Stimulated activated CD4-positive, alpha-beta T cell treated with anti-CD3 and anti-CD28 coated beads, TNF-alpha, amount 100 ng/mL, for 48 hours (primary cell): ENCODE measurements around the gene DCST2.

Experiments used
- DNase-seq, 3 donors: peaks; one replicate each; pipeline ENCODE4 v3.0.0-alpha.2; 2020; ENCODE audit warnings: low read depth in 3 of 3

Gene DCST2

DNA sequence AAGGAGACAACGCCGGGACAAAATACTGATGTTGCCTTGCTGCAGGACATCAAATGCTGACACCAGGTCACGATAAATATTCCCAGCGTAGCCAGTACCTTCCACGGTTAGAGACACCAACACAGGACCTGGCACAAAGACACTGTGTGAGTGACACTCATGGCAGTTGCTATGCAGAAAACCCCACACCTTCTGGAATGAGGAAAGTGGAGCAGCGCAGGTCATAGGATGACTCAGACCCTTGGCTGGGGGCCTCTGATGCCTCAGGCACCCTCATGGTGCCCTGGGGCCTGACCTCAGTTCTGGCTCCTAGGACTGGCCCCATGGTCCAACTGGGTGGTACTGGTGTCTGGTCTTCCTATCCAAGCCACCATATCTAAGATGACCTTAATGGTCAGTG is 7.0 kb downstream of the DCST2 start:
- DNase-seq: no peak

DNA sequence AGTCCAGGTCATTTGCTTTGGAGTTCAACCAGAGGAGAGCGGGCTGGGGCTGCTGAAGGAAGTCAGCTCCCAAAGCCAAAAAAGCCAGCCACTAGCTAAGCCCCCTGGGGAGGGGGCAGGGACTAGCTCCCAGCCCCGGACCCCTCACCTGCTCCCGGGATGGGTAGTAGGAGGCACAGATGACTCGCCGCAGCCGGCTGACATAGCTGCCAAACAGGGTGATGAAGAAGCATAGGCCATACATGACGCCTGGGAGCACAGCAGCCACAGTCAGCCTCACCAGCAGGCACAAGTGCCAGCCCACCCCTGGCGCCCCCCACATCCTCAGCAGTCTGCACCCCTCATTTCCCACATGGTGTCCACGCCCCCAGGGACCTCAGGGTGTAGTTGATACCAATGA is 7.4 kb downstream of the DCST2 start:
- no peak for DNase-seq

DNA sequence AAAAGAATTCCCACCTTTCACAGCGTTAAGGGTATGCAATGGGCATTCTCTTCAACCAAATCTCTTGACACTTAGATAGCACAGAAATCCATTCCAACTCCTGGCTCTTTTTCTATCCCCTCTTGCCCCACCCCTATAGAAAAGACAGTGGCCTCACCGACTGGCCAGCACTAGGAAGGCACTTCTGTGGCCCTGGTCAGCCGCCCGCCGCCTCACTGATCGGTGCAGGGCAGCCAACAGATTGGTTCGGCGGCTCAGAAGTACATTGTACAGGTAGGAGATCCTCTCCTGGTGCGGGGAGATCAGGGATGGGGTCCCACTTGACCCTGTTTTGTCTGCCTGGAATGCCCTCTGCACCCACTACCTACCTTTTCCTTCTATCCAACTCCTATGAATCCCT is 9.3 kb downstream of the DCST2 start:
- no peak for DNase-seq

- DNase-seq: no peak
Measured at GRCh38 chr1:155023627-155024026, 10.0 kb downstream of the DCST2 start.

DNA sequence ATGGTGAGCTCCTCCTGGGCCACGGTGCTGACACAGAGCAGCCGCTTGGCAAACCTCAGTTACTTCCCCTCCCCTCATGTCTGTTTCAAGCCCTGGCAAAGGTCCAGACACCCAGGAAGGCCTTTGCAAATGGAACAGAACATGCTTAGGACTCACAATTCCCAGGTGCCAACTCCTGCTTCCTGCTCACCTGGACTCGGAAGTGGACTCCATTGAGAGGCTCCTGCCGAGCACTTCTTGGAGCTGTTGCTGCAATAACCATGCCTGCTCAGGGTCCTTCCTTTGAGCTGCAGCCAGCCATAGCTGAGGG is 10.7 kb downstream of the DCST2 start:
- DNase-seq: no peak

DNA sequence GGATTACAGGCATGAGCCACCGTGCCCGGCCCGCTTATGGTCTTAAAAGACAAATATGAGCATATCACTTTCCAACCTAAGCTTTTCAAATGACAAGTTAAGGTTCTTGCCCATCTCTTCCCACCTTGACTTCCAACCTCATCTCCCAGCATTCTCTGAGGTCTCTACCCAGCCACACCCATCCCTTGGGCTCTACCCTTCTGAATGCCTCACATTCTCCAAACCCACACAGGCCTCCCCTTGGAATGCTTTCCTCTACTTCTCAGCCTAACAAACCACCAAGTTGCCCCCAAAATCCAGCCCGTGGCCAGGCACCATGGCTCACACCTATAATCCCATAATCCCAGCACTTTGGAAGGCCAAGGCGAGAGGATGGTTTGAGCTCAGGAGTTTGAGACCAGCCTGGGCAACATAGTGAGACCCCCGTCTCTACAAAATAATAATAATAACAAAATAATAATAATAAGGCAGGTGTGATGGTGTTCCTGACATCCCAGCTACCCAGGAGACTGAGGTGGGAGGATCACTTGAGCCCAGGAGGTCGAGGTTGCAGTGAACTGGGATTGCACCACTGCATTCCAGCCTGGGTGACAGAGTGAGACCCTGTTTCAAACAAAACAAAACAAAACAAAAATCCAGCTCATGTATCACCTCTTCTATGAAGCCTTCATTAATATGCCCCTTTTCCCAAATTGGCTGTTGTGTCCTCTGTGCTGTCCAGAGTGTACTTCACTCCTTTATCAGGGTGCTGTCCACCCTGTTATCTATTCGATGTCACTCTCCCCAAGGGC is 11.2 kb downstream of the DCST2 start:
- no peak for DNase-seq

- no peak for DNase-seq
Measured at GRCh38 chr1:155019377-155020245, 14.0 kb downstream of the DCST2 start.

DNA sequence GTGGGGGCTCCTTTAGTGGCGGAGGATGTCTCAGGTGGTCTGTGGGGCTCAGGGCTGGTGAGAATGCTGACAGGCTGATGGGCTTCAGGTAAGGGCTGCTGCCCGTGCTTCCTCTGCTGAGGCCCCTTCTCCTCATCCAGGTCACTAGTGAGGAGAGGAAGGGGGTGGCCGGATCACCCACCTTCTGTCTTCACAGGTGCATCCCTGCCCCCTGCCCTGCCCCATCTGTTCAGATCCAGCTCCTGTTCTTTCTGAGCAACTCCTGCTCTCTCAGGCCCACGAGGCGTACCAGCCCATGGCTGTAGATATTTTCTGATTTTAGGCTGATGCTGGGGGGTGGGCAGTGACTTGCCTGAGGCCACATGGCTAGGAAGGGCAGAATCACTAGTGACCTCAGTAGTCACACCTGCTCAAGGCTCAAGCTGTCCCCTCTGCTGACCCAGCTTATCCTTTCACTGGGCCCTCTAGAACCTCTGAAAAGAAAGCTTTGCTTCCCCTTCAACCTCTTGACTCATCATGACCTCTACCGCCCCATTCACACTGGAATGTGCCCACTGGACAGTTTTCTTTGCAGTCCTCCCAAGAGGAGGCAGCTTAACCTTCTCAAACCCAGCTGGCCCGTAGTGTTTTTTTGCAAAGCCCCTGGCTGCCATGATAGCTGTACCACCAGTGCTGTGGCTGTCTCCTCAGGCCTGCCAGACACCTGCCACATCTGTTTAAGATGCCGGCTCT is 14.8 kb downstream of the DCST2 start:
- no peak for DNase-seq

DNA sequence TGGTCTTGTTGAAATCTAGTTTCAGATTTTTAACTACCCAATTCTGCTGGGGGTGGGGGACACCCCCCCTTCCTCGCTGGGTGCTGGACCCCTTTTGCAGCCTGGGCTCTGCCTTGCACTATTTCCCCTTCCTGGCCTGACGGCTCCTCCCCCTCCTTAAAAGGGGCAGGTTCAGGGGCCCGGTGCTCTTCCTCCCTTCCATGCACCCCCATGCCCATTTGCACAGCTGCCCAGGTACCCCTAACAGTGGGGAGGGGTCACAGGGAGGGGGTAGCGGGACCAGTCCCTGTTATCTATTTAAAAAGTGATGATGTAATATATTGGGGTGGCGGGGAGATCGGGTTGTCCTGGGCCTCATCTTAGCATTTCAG is 15.7 kb downstream of the DCST2 start:
- no peak for DNase-seq

DNA sequence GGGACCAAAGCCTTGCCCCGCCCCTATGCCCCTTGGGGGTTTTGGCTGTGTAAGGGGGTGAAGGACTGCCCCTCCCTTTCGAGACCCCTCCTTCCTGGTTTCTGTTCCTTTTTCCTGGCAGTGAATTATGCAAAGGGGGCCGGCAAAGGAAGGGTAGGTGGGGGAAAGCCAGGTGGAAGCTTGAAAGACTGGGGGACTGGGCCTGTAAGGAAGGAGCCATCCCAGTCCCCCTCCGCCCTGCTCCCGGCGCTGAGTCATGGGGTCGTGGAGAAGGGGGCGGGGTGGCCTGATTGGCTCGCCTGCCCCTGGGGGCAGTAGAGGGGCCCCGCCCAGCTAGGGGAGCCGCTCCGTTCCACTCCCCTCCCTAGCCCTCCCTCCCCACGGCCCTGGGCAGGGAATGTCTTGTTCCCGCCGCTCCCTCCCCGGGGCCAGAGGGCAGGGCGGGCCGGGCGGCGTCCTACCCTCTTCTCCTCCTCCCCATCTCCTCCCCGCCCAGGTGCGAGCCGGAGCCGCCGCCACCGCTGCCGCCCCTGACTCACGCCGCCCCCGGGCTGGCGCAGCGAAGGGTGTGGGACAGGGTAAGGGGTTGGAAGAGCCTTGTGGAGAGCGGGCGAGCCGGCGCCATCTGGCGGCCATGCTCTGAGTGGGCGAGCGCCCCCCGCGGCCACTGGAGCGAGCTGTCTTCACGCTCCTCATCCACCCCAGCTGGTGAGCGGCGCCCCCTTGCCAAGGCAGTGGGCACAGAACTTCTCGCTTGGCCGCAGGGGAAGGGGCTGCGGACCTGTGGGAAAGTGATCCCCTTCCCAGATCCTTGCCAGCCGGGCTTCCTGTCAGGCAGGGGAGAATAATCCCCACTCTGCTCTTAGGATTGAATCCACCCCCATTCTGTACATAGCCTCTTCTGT is 16.3 kb downstream of the DCST2 start:
- DNase-seq: peak; percentile 87 to 91 (median 91)

DNA sequence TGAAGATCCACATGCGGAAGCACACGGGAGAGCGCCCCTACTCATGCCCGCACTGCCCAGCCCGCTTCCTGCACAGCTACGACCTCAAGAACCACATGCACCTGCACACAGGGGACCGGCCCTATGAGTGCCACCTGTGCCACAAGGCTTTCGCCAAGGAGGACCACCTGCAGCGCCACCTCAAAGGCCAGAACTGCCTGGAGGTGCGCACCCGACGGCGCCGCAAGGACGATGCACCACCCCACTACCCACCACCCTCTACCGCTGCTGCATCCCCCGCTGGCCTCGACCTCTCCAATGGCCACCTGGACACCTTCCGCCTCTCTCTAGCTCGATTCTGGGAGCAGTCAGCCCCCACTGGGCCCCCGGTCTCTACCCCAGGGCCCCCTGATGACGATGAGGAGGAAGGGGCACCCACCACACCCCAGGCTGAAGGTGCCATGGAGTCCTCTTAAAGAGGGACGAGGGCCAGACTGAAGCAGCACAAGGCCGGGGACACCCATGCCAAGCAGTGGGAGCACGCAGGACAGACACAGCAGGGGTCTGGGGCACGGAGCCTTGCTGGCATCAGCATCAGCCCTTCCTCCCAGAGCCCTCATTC is 17.2 kb downstream of the DCST2 start:
- DNase-seq: no peak

GRCh38 chr1:155015527-155016230 is 17.9 kb downstream of the DCST2 start:
- no peak for DNase-seq

DNA sequence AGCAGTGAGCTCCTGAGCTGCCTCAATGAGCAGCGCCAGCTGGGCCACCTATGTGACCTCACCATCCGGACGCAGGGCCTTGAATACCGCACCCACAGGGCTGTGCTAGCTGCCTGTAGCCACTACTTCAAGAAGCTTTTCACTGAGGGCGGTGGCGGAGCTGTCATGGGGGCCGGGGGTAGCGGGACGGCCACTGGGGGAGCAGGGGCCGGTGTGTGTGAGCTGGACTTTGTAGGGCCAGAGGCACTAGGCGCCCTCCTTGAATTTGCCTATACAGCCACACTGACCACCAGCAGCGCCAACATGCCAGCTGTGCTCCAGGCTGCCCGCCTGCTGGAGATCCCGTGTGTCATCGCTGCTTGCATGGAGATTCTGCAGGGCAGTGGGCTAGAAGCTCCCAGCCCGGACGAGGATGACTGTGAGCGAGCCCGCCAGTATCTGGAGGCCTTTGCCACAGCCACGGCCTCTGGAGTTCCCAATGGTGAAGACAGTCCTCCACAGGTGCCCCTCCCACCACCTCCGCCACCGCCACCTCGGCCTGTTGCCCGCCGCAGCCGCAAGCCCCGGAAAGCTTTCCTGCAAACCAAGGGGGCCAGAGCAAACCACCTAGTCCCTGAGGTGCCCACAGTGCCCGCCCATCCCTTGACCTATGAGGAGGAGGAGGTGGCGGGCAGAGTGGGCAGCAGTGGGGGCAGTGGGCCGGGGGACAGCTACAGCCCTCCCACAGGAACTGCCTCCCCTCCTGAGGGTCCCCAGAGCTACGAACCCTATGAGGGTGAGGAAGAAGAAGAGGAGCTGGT is 18.7 kb downstream of the DCST2 start:
- DNase-seq: no peak

- DNase-seq: no peak
Measured at GRCh38 chr1:155013632-155014031, 19.9 kb downstream of the DCST2 start.

DNA sequence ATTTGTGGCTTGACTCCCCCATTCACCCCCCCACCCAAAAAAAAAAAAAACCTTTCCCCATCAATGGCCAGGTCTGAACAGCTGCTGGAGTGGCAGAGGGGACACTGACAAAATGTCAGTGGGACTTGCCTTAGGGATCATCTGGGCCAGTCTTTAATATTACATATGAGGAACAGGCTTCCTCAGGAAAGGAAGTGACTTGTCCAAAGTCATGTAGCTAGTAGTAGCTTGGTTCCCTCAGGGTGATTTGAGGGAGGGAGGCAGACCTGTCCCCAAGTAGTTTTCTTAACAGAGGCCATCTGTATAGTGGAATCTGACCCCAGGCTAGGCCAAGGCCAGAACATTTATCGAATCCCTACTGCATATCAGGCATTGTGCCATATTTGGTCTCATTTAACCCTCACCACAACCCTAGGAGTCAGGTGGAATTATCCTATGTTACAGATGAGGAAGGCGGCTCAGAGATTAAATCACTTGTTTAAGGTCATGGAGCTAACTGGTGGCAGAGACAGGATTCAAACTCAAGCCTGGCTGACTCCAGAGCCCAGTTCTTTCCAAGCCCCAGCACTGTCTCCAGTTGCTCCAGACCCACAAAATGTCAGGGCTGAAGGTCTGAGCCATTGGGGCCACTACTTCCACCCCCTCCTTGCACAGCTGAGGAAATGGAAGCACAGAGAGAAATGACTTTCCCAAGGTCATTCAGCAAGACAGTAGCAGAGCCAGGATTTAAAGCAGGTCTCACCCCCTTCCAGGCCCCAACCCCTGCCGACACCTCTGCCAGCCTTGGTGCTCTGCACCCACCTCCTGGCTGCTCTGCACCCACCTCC is 20.6 kb downstream of the DCST2 start:
- DNase-seq: no peak

DNA sequence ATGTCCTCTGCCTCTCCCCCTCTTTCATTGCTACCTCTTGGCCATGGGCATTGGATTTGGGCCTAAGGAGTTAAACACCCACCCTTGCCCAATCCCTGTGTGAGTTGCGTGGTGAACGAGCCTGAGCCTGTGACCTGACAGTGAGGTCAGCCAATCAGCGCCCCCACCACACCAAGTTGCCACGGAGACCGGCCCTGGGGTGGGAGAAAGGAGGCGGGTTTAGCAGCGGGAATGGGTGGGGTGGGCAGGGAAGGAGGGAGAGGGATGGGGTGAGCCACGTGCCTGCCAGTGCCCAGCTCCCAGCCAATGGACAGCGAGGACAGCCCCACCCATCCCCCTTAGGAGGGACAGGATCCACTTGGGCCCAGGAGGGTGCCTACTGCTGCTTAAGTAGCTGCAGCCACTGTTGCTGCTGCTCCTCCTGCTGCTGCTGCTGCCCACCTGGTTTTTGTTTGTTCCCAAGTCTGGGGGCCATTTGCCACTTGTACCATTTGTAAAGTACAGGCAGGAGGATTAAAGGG is 21.5 kb downstream of the DCST2 start:
- DNase-seq: no peak

- DNase-seq: no peak
Measured at GRCh38 chr1:155011437-155012025, 22.1 kb downstream of the DCST2 start.

DNA sequence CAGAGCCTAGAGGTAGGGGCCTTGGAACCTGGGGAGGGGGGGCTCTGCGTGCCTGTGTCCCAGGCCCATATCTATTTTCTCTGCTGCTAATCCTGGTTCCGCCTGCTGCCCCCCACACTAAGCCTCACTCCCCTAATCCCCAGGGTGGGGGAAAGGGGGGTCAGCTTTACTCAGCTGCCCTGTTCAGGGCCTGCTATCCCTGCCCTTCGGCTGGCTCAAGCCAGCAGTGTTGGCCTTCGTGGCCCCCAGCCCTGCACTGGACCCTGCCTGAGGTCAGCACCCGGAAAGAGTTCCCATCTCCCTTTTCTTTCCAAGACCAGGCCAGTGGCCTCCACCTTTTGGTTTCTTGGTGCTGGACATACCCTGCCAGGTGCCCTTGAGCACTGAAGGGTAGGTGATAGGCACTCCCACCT is 22.6 kb downstream of the DCST2 start:
- DNase-seq: no peak
